ENCODE results near the gene PTPRF. TPM values are rescaled to one million over a fixed set of nuclear protein-coding genes. Genes with fewer than 3 reads are reported as not detected.

The PTPRF gene
- total RNA-seq, 2 donors from 2014 or later = 182 to 292 TPM

DNA sequence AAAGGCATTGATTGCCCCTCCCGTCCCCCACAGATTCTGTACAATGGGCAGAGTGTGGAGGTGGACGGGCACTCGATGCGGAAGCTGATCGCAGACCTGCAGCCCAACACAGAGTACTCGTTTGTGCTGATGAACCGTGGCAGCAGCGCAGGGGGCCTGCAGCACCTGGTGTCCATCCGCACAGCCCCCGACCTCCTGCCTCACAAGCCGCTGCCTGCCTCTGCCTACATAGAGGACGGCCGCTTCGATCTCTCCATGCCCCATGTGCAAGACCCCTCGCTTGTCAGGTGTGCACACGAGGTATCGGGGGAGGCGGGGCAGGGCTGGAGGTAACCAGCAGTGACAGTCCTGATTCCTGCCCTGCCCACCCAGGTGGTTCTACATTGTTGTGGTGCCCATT lies 74.5 kb downstream of the PTPRF start:
- Histone ChIP-seq H3K9me3 (no peaks in the 10 kb centered on the region), H3K27me3 (replicated peaks; ENCODE audit: insufficient read depth) (no peaks in the 10 kb centered on the region), H3K36me3 (peaks cover 10 to 15% of the 10 kb centered on the region in 2 donors), H3K4me1 (replicated peaks) (no peaks in the 10 kb centered on the region), H3K27ac (no peak overlapping the region), H3K4me3 (no peak overlapping the region)
- intact Hi-C loops (cut with DNase I) = no loop called here
- DNase-seq (ENCODE audit: low spot score) = no peak
- WGBS = 93% methylated on average over 18 of the region's 18 CpGs
- TF ChIP-seq POLR2A (IDR thresholded peaks at IDR 0.05) = no peak
- no peak for TF ChIP-seq POLR2AphosphoS5 (IDR thresholded peaks at IDR 0.05)
- TF ChIP-seq, protein P1, sequence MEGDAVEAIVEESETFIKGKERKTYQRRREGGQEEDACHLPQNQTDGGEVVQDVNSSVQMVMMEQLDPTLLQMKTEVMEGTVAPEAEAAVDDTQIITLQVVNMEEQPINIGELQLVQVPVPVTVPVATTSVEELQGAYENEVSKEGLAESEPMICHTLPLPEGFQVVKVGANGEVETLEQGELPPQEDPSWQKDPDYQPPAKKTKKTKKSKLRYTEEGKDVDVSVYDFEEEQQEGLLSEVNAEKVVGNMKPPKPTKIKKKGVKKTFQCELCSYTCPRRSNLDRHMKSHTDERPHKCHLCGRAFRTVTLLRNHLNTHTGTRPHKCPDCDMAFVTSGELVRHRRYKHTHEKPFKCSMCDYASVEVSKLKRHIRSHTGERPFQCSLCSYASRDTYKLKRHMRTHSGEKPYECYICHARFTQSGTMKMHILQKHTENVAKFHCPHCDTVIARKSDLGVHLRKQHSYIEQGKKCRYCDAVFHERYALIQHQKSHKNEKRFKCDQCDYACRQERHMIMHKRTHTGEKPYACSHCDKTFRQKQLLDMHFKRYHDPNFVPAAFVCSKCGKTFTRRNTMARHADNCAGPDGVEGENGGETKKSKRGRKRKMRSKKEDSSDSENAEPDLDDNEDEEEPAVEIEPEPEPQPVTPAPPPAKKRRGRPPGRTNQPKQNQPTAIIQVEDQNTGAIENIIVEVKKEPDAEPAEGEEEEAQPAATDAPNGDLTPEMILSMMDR (IDR thresholded peaks at IDR 0.05) = no peak

GRCh38 chr1:43605766-43606165 lies 75.1 kb downstream of the PTPRF start:
- intact Hi-C loops (cut with DNase I) = no loop called here
- H3K27me3 ChIP-seq (replicated peaks; ENCODE audit: insufficient read depth) = no peaks in the 10 kb centered on the region
- H3K4me3 ChIP-seq = no peak overlapping the region
- H3K27ac ChIP-seq = no peak overlapping the region
- TF ChIP-seq, protein P1 (IDR thresholded peaks at IDR 0.05) = no peak
- TF ChIP-seq POLR2AphosphoS5 (IDR thresholded peaks at IDR 0.05) = no peak
- TF ChIP-seq POLR2A (IDR thresholded peaks at IDR 0.05) = no peak
- H3K36me3 ChIP-seq = peaks cover 10 to 15% of the 10 kb centered on the region in 2 donors
- 93% methylated on average over 7 of the region's 7 CpGs for WGBS
- H3K4me1 ChIP-seq (replicated peaks) = no peaks in the 10 kb centered on the region
- no peak for DNase-seq (ENCODE audit: low spot score)
- H3K9me3 ChIP-seq = no peaks in the 10 kb centered on the region

DNA sequence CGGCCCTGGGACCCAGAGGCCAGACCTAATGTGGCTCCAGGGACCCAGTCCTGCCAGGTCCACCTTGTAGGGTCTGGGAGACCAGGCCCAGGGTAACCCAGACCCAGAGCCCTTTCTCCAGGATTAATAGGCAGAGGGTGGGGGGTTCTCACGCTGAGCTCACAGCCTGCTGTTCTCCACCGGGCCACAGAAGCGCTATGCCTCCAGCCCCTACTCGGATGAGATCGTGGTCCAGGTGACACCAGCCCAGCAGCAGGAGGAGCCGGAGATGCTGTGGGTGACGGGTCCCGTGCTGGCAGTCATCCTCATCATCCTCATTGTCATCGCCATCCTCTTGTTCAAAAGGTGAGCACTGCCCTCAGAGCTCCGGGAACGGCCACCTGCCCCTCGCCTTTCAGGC lies 75.9 kb downstream of the PTPRF start:
- intact Hi-C loops (cut with DNase I) = no loop called here
- Histone ChIP-seq H3K36me3 (peaks cover 10 to 15% of the 10 kb centered on the region in 2 donors), H3K4me1 (replicated peaks) (no peaks in the 10 kb centered on the region), H3K27me3 (replicated peaks; ENCODE audit: insufficient read depth) (no peaks in the 10 kb centered on the region), H3K27ac (no peak overlapping the region), H3K4me3 (no peak overlapping the region), H3K9me3 (no peaks in the 10 kb centered on the region)
- WGBS = 91% methylated on average over 13 of the region's 13 CpGs
- DNase-seq (ENCODE audit: low spot score) = no peak
- TF ChIP-seq POLR2A (IDR thresholded peaks at IDR 0.05) = no peak
- no peak for TF ChIP-seq POLR2AphosphoS5 (IDR thresholded peaks at IDR 0.05)
- TF ChIP-seq, protein P1 (IDR thresholded peaks at IDR 0.05) = no peak

DNA sequence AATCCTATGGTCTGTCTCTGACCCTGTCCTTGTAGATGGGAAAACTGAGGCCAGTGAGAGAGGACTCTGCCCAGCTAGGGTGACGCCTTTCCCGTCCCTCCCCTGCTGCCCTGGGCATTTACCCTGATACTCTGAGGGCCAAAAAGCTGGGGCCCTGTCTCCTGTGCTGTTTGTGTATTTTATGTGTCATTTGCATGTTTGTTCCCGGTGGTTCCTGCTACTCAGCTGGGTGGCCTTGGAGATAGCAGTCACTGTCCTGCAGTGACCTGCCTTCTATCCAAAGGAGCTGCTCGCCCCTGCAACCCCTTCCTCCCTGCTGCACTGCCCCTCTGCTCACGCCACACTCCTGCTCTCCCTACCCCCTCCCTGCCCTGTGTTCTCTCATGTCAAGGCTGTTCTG lies 78.1 kb downstream of the PTPRF start:
- no peak overlapping the region for H3K4me3 ChIP-seq
- H3K9me3 ChIP-seq = no peaks in the 10 kb centered on the region
- intact Hi-C loops (cut with DNase I) = no loop called here
- peaks cover 11 to 15% of the 10 kb centered on the region in 2 donors for H3K36me3 ChIP-seq
- H3K27me3 ChIP-seq (replicated peaks; ENCODE audit: insufficient read depth) = no peaks in the 10 kb centered on the region
- H3K27ac ChIP-seq = no peak overlapping the region
- TF ChIP-seq POLR2AphosphoS5 (IDR thresholded peaks at IDR 0.05) (no peak), POLR2A (IDR thresholded peaks at IDR 0.05) (no peak)
- TF ChIP-seq, protein P1 (IDR thresholded peaks at IDR 0.05) = no peak
- H3K4me1 ChIP-seq (replicated peaks) = no peaks in the 10 kb centered on the region
- 78% methylated on average over 5 of the region's 5 CpGs for WGBS
- DNase-seq (ENCODE audit: low spot score) = no peak

DNA sequence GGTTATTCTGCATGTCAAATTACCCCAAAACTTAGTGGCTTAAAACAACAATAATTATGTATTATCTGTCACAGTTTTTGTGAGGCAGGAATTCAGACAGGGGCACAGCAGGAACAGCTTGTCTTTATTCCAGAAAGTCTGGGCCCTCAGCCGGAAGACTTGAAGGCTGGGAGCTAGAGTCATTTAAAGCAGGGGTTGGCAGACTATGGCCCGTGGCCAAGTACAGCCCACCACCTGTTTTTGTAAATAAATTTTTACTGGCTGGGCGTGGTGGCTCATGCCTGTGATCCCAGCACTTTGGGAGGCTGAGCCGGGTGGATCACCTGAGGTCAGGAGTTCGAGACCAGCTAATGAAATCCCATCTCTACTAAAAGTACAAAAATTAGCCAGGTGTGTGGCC lies 79.7 kb downstream of the PTPRF start:
- Histone ChIP-seq H3K9me3 (no peaks in the 10 kb centered on the region), H3K27me3 (replicated peaks; ENCODE audit: insufficient read depth) (no peaks in the 10 kb centered on the region), H3K4me1 (replicated peaks) (no peaks in the 10 kb centered on the region), H3K27ac (no peak overlapping the region), H3K4me3 (no peak overlapping the region), H3K36me3 (peaks cover 13 to 15% of the 10 kb centered on the region in 2 donors)
- no peak for DNase-seq (ENCODE audit: low spot score)
- WGBS = 71% methylated on average over 5 of the region's 5 CpGs
- intact Hi-C loops (cut with DNase I) = no loop called here
- TF ChIP-seq POLR2A (IDR thresholded peaks at IDR 0.05) (no peak), POLR2AphosphoS5 (IDR thresholded peaks at IDR 0.05) (no peak)
- TF ChIP-seq, protein P1 (IDR thresholded peaks at IDR 0.05) = no peak
